ENCODE results near the gene STX17.

- no peak for TF ChIP-seq POLR2A (IDR thresholded peaks at IDR 0.05; ENCODE audit: extremely low read depth, insufficient read length)
- no peak for TF ChIP-seq CTCF (IDR thresholded peaks at IDR 0.05; ENCODE audit: low read depth, low read length)
Observed at GRCh38 chr9:99970481-99970880, 64.0 kb downstream of the STX17 start.

Measured in NB4 (cell line).